ENCODE results near the gene IL1R2. TPM values are rescaled to one million over a fixed set of nuclear protein-coding genes. Genes with fewer than 3 reads are reported as not detected.

Gene IL1R2
- total and polyA plus RNA-seq, 2 of the 13 experiments (the other 11 are each of a cell fraction or from before 2014, with no cell fraction given), result 3.6 to 7.3 TPM

DNA sequence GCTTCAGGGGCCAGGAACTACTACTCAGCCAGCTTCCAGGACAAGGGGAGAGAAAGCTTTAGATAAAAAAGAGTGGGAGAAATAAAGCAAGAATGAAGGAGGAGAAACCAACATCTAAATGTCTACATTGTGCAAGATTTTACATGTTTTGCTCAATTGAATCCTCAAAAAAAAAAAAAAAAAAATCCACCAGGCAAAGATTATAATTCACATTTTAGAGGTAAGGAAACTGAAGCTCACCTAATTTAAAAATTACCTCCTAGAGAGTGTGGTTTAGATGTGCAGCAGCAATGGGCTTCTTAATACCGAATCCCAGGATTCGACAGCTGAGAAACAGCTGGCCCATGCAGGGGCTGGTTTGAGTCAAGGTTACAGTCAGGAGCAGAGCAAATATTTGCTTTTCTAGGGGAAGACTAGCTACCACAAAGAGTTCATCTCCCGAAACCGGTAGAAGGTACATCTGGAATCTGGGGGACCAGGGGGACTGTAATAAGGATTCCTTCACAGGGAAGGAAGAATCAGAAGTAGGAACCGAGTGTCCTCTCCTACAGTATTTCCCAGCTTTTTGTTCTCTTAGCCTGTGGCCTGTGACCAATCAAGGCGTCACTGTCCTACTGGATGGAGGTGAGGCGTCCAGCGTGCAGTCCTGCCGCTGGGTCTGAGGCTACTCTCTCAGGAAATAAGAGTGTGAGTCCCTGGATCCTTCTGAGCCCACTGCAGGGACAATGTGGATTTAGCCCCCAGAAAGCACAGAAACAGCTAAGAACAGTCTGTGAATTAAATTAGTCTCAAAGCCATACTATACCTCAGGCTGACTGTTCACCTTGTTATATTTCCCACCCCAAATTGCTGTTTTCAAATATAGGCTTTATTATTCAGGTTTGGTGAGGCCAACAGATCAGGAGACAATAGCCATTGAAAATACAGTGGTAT lies 42.3 kb downstream of the IL1R2 start (continued):
- TF ChIP-seq ZNF766 (CRISPR knock-in tag; IDR thresholded peaks at IDR 0.05; ENCODE audit: borderline replicate concordance) (0 out of 2 replicates have a peak, but pooled peaks have one; percentile 10), ZNF788 (CRISPR knock-in tag; IDR thresholded peaks at IDR 0.05; ENCODE audit: borderline replicate concordance) (0 out of 2 replicates have a peak, but pooled peaks have one; percentile 15), ZFP37 (CRISPR knock-in tag; IDR thresholded peaks at IDR 0.05; ENCODE audit: borderline replicate concordance) (peak; percentile 70; the same call in 1 of the 2 replicates), EED (CRISPR knock-in tag; IDR thresholded peaks at IDR 0.05) (no peak), ZNF224 (CRISPR knock-in tag; IDR thresholded peaks at IDR 0.05) (no peak), TBX2 (CRISPR knock-in tag; IDR thresholded peaks at IDR 0.05; ENCODE audit: borderline replicate concordance) (peak; percentile 26; the same call in 1 of the 2 replicates), HDAC2 (CRISPR knock-in tag; IDR thresholded peaks at IDR 0.05) (peak; percentile 87), ZNF547 (CRISPR knock-in tag; IDR thresholded peaks at IDR 0.05) (no peak), ATF6 (CRISPR knock-in tag; conservative IDR thresholded peaks at IDR 0.05) (no peak; the same call in 1 of the 2 replicates), ZBTB33 (CRISPR knock-in tag; IDR thresholded peaks at IDR 0.05) (peak; percentile 38; the same call in 1 of the 2 replicates), ZNF430 (CRISPR knock-in tag; IDR thresholded peaks at IDR 0.05) (0 out of 2 replicates have a peak, but pooled peaks have one; percentile 19), KDM3A (CRISPR knock-in tag; IDR thresholded peaks at IDR 0.05; ENCODE audit: low read depth) (0 out of 2 replicates have a peak, but pooled peaks have one; percentile 41), ZC3H13 (CRISPR knock-in tag; IDR thresholded peaks at IDR 0.05) (no peak)
- TF ChIP-seq, protein P1, sequence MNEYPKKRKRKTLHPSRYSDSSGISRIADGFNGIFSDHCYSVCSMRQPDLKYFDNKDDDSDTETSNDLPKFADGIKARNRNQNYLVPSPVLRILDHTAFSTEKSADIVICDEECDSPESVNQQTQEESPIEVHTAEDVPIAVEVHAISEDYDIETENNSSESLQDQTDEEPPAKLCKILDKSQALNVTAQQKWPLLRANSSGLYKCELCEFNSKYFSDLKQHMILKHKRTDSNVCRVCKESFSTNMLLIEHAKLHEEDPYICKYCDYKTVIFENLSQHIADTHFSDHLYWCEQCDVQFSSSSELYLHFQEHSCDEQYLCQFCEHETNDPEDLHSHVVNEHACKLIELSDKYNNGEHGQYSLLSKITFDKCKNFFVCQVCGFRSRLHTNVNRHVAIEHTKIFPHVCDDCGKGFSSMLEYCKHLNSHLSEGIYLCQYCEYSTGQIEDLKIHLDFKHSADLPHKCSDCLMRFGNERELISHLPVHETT (CRISPR knock-in tag; conservative IDR thresholded peaks at IDR 0.05), result 0 out of 2 replicates have a peak, but pooled peaks have one; percentile 32
- TF ChIP-seq, protein P2, sequence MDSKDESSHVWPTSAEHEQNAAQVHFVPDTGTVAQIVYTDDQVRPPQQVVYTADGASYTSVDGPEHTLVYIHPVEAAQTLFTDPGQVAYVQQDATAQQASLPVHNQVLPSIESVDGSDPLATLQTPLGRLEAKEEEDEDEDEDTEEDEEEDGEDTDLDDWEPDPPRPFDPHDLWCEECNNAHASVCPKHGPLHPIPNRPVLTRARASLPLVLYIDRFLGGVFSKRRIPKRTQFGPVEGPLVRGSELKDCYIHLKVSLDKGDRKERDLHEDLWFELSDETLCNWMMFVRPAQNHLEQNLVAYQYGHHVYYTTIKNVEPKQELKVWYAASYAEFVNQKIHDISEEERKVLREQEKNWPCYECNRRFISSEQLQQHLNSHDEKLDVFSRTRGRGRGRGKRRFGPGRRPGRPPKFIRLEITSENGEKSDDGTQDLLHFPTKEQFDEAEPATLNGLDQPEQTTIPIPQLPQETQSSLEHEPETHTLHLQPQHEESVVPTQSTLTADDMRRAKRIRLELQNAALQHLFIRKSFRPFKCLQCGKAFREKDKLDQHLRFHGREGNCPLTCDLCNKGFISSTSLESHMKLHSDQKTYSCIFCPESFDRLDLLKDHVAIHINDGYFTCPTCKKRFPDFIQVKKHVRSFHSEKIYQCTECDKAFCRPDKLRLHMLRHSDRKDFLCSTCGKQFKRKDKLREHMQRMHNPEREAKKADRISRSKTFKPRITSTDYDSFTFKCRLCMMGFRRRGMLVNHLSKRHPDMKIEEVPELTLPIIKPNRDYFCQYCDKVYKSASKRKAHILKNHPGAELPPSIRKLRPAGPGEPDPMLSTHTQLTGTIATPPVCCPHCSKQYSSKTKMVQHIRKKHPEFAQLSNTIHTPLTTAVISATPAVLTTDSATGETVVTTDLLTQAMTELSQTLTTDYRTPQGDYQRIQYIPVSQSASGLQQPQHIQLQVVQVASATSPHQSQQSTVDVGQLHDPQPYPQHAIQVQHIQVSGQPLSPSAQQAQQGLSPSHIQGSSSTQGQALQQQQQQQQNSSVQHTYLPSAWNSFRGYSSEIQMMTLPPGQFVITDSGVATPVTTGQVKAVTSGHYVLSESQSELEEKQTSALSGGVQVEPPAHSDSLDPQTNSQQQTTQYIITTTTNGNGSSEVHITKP (CRISPR knock-in tag; IDR thresholded peaks at IDR 0.05; ENCODE audit: low read depth), result 0 out of 2 replicates have a peak, but pooled peaks have one; percentile 24
